Activated B cell treated with CpG ODN at 0.5 μM for 24 hours (primary cell): Measurements from ENCODE around the gene ALDH2. TPM values are rescaled to one million over a fixed set of nuclear protein-coding genes. Genes with fewer than 3 reads are reported as not detected.

Experiments used
- ATAC-seq: fragments of 200-7000 bp; cut with Tn5 transposase; one replicate; pipeline ENCODE4 v1.10.0; 2021; ENCODE audit warnings: low read depth, mild to moderate bottlenecking, moderate library complexity
- CTCF ChIA-PET: fragments of 350-600 bp; sonication (Branson Sonifier 250); formaldehyde crosslinking; loops from one replicate; lab custom pipeline; 2021; ENCODE audit warnings: antibody characterized with exemption; lab: Charles Lee
- POLR2A ChIA-PET: fragments of 350-600 bp; sonication (Branson Sonifier 250); formaldehyde crosslinking; loops from one replicate; lab custom pipeline; 2021; ENCODE audit warnings: antibody characterized with exemption; lab: Charles Lee
- DNase-seq: peaks from one replicate; pipeline ENCODE4 v3.0.0; 2022
- H3K27ac Mint-ChIP-seq: one replicate; pipeline ENCODE4 v1.8.0; 2020; ENCODE audit warnings: mixed read lengths
- H3K27me3 Mint-ChIP-seq: one replicate; pipeline ENCODE4 v1.8.0; 2021; ENCODE audit warnings: mixed read lengths
- H3K36me3 Mint-ChIP-seq: one replicate; pipeline ENCODE4 v1.8.0; 2021; ENCODE audit warnings: low read depth, mixed read lengths
- H3K4me1 Mint-ChIP-seq: one replicate; pipeline ENCODE4 v1.8.0; 2021; ENCODE audit warnings: mixed read lengths
- H3K4me3 Mint-ChIP-seq: one replicate; pipeline ENCODE4 v1.8.0; 2020; ENCODE audit warnings: mild to moderate bottlenecking, mixed read lengths
- H3K9me3 Mint-ChIP-seq: one replicate; pipeline ENCODE4 v1.8.0; 2020; ENCODE audit warnings: mixed read lengths
- intact Hi-C: fragments of 100-400 bp; cut with micrococcal nuclease; formaldehyde crosslinking; loops from one replicate; pipeline ENCODE4 v1.15.1; 2024
- total RNA-seq: library from RNA; stranded (reverse); gene quantifications from 2 replicates; pipeline ENCODE4 v1.2.3, GENCODE V29; 2022
- TF ChIP-seq, protein P1 (sequence below): fragments of 200-600 bp; IDR thresholded peaks from one replicate; pipeline ENCODE4 v1.8.0; 2022; ENCODE audit warnings: antibody characterized with exemption, mild to moderate bottlenecking

The ALDH2 gene
- total RNA-seq, 1 donor from 2014 or later: 36.0 TPM

GRCh38 chr12:111864913-111865312 is 98.2 kb downstream of the ALDH2 start:
- H3K9me3 Mint-ChIP-seq: no peaks in the 10 kb centered on the region

More at GRCh38 chr12:111864913-111865312, 98.2 kb downstream of the ALDH2 start:
- DNase-seq (no peak), ATAC-seq (no peak)
- POLR2A ChIA-PET: interaction anchor here (0.7 kb wide), 1 partner anchor 327 kb away, joined by 4 read pairs; no protein-coding TSS in a partner anchor
- H3K36me3 Mint-ChIP-seq: peaks cover 50% of the 10 kb centered on the region
- H3K4me1 Mint-ChIP-seq: no peaks in the 10 kb centered on the region
- no peaks in the 10 kb centered on the region for H3K27me3 Mint-ChIP-seq
- intact Hi-C loops: no loop called here
- CTCF ChIA-PET: no interaction called here
- H3K4me3 Mint-ChIP-seq: no peak overlapping the region
- no peak overlapping the region for H3K27ac Mint-ChIP-seq
- TF ChIP-seq, protein P1, sequence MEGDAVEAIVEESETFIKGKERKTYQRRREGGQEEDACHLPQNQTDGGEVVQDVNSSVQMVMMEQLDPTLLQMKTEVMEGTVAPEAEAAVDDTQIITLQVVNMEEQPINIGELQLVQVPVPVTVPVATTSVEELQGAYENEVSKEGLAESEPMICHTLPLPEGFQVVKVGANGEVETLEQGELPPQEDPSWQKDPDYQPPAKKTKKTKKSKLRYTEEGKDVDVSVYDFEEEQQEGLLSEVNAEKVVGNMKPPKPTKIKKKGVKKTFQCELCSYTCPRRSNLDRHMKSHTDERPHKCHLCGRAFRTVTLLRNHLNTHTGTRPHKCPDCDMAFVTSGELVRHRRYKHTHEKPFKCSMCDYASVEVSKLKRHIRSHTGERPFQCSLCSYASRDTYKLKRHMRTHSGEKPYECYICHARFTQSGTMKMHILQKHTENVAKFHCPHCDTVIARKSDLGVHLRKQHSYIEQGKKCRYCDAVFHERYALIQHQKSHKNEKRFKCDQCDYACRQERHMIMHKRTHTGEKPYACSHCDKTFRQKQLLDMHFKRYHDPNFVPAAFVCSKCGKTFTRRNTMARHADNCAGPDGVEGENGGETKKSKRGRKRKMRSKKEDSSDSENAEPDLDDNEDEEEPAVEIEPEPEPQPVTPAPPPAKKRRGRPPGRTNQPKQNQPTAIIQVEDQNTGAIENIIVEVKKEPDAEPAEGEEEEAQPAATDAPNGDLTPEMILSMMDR: no peak

Other genes with a start within 250 kb of the ALDH2 start
- gene ATXN2, start 167.6 kb upstream of the ALDH2 start, total RNA-seq: 38.3 and 46.2 TPM in 2 replicates
- 24.1 and 24.2 TPM in 2 replicates for gene BRAP, start 81.0 kb upstream of the ALDH2 start, total RNA-seq
- 33.3 and 45.1 TPM in 2 replicates for gene ACAD10, start 80.9 kb upstream of the ALDH2 start, total RNA-seq
- 51.7 and 61.2 TPM in 2 replicates for gene MAPKAPK5, start 75.3 kb downstream of the ALDH2 start, total RNA-seq
- 6.4 and 10.5 TPM in 2 replicates for gene TMEM116, start 246.2 kb downstream of the ALDH2 start, total RNA-seq
- gene ERP29, start 246.5 kb downstream of the ALDH2 start, total RNA-seq: 133 and 135 TPM in 2 replicates